Measurements from ENCODE around the gene PEAK1. TPM values are rescaled to one million over a fixed set of nuclear protein-coding genes. Genes with fewer than 3 reads are reported as not detected.

The PEAK1 gene
- total RNA-seq, 1 experiment from 2014 or later, result 13.8 TPM

DNA sequence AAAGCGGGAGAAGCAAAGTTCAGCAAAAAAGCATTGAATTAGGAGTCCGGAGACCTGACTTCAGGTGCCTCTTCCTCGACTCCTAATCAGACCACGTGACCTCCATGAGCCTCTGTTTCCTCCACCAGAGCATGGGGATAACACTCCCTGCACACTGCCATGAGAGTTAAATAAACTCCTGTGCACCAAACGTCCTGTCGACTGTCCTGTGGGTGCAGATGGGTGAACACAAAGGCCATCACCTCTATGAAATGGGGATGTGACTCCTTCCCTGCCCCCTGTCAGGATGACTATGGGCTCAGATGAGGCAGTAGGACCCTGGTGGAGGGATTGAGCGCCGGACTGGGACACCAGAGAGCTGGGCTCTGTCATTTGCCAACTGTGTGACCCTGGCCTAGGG lies 335.5 kb downstream of the PEAK1 start:
- no TSS peak for BruUV-seq (replicated peaks)
- Histone ChIP-seq H3K4me2 (ENCODE audit: low read length) (no peak overlapping the region), H3K4me1 (ENCODE audit: insufficient read depth, low read length) (peaks cover 6% of the 10 kb centered on the region), H3K36me3 (ENCODE audit: low read depth, low read length) (no peaks in the 10 kb centered on the region), H3K9ac (ENCODE audit: low read length) (no peak overlapping the region), H3F3A (ENCODE audit: low read length, unreplicated experiment) (no peaks in the 10 kb centered on the region), H3K27ac (ENCODE audit: low read length) (no peak overlapping the region), H4K20me1 (ENCODE audit: low read length) (no peaks in the 10 kb centered on the region), H3K27me3 (ENCODE audit: low read length) (no peaks in the 10 kb centered on the region), H3K79me2 (ENCODE audit: low read length) (no peaks in the 10 kb centered on the region), H3K9me2 (replicated peaks; ENCODE audit: low read length) (no peaks in the 10 kb centered on the region), H2AFZ (ENCODE audit: low read length) (no peak overlapping the region), H3K9me3 (ENCODE audit: low read length) (no peaks in the 10 kb centered on the region), H3K4me3 (ENCODE audit: low read length) (no peak overlapping the region)
- TF ChIP-seq EZH2phosphoT487 (IDR thresholded peaks at IDR 0.05; ENCODE audit: borderline replicate concordance, low read length) (no peak), EZH2 (IDR thresholded peaks at IDR 0.05; ENCODE audit: low read length, unreplicated experiment) (no peak)
- TF ChIP-seq, protein P1, sequence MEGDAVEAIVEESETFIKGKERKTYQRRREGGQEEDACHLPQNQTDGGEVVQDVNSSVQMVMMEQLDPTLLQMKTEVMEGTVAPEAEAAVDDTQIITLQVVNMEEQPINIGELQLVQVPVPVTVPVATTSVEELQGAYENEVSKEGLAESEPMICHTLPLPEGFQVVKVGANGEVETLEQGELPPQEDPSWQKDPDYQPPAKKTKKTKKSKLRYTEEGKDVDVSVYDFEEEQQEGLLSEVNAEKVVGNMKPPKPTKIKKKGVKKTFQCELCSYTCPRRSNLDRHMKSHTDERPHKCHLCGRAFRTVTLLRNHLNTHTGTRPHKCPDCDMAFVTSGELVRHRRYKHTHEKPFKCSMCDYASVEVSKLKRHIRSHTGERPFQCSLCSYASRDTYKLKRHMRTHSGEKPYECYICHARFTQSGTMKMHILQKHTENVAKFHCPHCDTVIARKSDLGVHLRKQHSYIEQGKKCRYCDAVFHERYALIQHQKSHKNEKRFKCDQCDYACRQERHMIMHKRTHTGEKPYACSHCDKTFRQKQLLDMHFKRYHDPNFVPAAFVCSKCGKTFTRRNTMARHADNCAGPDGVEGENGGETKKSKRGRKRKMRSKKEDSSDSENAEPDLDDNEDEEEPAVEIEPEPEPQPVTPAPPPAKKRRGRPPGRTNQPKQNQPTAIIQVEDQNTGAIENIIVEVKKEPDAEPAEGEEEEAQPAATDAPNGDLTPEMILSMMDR (conservative IDR thresholded peaks at IDR 0.05; ENCODE audit: low read depth, low read length), result no peak
- intact Hi-C loops (cut with micrococcal nuclease), result no loop called here
- ChIA-PET POLR2A (ENCODE audit: unreplicated experiment) (no interaction called here), CTCF (no interaction called here)
- no peak for DNase-seq
- no peak for ATAC-seq

DNA sequence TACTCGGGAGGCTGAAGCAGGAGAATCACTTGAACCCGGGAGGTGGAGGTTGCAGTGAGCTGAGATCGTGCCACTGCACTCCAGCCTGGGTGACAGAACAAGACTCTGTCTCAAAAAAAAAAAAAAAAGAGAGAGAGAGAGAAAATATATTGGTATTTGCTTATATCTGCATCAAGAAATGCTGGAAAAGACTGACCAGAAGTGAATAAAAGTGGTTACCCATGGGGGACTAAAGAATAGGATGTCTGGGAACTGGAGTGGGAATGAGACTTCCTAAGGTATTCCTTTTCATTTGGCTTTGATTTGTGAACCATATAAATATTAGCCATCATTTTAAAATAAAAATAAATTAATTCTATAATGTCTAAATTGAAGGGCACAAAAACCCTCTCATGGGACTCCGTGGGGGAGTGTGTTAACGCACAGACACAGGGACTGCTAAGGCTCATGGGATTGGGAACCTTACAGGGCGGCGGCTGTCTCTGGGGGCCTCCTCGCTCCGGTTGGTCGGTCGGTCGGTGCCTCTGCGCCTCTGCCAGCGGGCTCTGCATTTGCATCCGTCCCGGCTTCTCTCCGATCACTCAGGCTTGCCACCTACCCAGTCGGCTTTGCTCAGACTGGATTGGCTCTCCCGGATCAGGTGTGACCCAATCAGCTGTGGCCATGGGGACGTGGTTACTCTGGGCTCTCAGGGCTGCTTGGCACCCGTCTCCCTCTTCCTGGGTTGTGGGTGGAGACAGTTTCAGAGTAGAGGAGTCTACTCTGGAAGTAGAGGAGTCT lies 336.3 kb downstream of the PEAK1 start:
- BruUV-seq (replicated peaks), result no TSS peak
- no peak for ATAC-seq

DNA sequence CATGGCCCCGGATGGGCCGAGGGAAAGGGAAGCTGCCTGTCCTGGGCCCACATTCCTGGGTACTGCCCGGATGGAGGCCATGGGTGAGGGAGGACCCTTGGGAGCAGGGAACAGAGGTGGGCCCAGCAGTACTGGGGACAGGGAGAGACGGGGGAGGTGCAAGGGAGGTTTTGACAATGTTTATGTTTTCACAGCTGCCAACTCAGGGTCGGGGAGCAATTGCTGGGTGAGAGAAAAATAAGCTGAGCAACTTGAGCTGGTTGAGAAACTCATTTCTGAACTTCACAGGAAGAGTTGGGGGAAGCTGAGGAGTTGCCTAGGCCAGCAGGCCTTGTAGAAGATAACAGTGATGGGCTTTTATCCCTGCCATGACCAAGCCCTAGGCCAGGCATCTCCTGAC lies 337.9 kb downstream of the PEAK1 start:
- no peak overlapping the region for H2AFZ ChIP-seq (ENCODE audit: low read length)
- no peaks in the 10 kb centered on the region for H3K27me3 ChIP-seq (ENCODE audit: low read length)
- H3K9me3 ChIP-seq (ENCODE audit: low read length), result no peaks in the 10 kb centered on the region
- no TSS peak for BruUV-seq (replicated peaks)
- H3K27ac ChIP-seq (ENCODE audit: low read length), result no peak overlapping the region
- H3K4me1 ChIP-seq (ENCODE audit: insufficient read depth, low read length), result peaks cover 6% of the 10 kb centered on the region
- no peak overlapping the region for H3K4me3 ChIP-seq (ENCODE audit: low read length)
- no peak for DNase-seq
- H3K9ac ChIP-seq (ENCODE audit: low read length), result no peak overlapping the region
- H3K79me2 ChIP-seq (ENCODE audit: low read length), result no peaks in the 10 kb centered on the region
- ChIA-PET POLR2A (ENCODE audit: unreplicated experiment) (no interaction called here), CTCF (no interaction called here)
- intact Hi-C loops (cut with micrococcal nuclease), result no loop called here
- no peaks in the 10 kb centered on the region for H3K9me2 ChIP-seq (replicated peaks; ENCODE audit: low read length)
- no peaks in the 10 kb centered on the region for H3F3A ChIP-seq (ENCODE audit: low read length, unreplicated experiment)
- TF ChIP-seq EZH2 (IDR thresholded peaks at IDR 0.05; ENCODE audit: low read length, unreplicated experiment) (no peak), EZH2phosphoT487 (IDR thresholded peaks at IDR 0.05; ENCODE audit: borderline replicate concordance, low read length) (no peak)
- TF ChIP-seq, protein P1 (conservative IDR thresholded peaks at IDR 0.05; ENCODE audit: low read depth, low read length), result no peak
- no peaks in the 10 kb centered on the region for H4K20me1 ChIP-seq (ENCODE audit: low read length)
- no peak for ATAC-seq
- H3K4me2 ChIP-seq (ENCODE audit: low read length), result no peak overlapping the region
- H3K36me3 ChIP-seq (ENCODE audit: low read depth, low read length), result no peaks in the 10 kb centered on the region

More for the DNA sequence above, 336.3 kb downstream of the PEAK1 start:
- Histone ChIP-seq H3K9me2 (replicated peaks; ENCODE audit: low read length) (no peaks in the 10 kb centered on the region), H3F3A (ENCODE audit: low read length, unreplicated experiment) (no peaks in the 10 kb centered on the region), H4K20me1 (ENCODE audit: low read length) (no peaks in the 10 kb centered on the region), H3K4me2 (ENCODE audit: low read length) (no peak overlapping the region), H3K9me3 (ENCODE audit: low read length) (no peaks in the 10 kb centered on the region), H3K27ac (ENCODE audit: low read length) (no peak overlapping the region), H3K4me3 (ENCODE audit: low read length) (no peak overlapping the region), H3K9ac (ENCODE audit: low read length) (no peak overlapping the region), H3K4me1 (ENCODE audit: insufficient read depth, low read length) (peaks cover 6% of the 10 kb centered on the region), H3K79me2 (ENCODE audit: low read length) (no peaks in the 10 kb centered on the region), H3K27me3 (ENCODE audit: low read length) (no peaks in the 10 kb centered on the region), H3K36me3 (ENCODE audit: low read depth, low read length) (no peaks in the 10 kb centered on the region), H2AFZ (ENCODE audit: low read length) (no peak overlapping the region)
- no peak for TF ChIP-seq EZH2 (IDR thresholded peaks at IDR 0.05; ENCODE audit: low read length, unreplicated experiment)
- TF ChIP-seq, protein P1 (conservative IDR thresholded peaks at IDR 0.05; ENCODE audit: low read depth, low read length), result no peak
- no peak for TF ChIP-seq EZH2phosphoT487 (IDR thresholded peaks at IDR 0.05; ENCODE audit: borderline replicate concordance, low read length)
- DNase-seq, result no peak
- CTCF ChIA-PET, result no interaction called here
- intact Hi-C loops (cut with micrococcal nuclease), result no loop called here
- POLR2A ChIA-PET (ENCODE audit: unreplicated experiment), result no interaction called here

All from PC-3 (cell line).